GM10266 (cell line): Measurements from ENCODE around the gene ABHD12.

Source experiments
- DNase-seq: peaks from one replicate; pipeline ENCODE4 v3.0.0; 2012; ENCODE audit errors: extremely low spot score
- TF ChIP-seq, protein P1 (sequence below): IDR thresholded peaks from 2 replicates; pipeline ENCODE4 v1.5.1; 2012; ENCODE audit warnings: mild to moderate bottlenecking, low read depth; ENCODE audit not compliant: control insufficient read depth, insufficient read depth; ENCODE audit errors: missing control alignments

Gene ABHD12

DNA sequence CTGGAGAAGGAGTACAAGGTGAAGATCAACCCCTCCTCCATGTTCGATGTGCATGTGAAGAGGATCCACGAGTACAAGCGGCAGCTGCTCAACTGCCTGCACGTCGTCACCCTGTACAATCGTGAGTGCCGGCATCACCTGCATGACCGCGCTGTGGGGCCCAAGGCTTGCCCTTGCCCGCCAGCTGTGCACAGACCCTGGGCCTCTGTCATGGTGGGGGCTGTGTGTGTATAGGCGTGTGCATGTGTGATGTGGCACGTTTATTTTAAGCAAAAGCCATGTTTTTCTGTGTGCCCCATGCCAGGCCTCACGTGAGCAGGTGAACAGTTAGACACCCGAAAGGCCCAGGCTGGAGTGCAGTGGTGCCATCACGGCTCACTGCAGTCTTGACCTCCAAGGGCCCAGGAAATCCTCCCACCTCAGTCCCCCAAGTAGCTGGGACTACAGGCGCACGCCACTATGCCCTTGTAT lies 106.5 kb downstream of the ABHD12 start:
- TF ChIP-seq, protein P1, sequence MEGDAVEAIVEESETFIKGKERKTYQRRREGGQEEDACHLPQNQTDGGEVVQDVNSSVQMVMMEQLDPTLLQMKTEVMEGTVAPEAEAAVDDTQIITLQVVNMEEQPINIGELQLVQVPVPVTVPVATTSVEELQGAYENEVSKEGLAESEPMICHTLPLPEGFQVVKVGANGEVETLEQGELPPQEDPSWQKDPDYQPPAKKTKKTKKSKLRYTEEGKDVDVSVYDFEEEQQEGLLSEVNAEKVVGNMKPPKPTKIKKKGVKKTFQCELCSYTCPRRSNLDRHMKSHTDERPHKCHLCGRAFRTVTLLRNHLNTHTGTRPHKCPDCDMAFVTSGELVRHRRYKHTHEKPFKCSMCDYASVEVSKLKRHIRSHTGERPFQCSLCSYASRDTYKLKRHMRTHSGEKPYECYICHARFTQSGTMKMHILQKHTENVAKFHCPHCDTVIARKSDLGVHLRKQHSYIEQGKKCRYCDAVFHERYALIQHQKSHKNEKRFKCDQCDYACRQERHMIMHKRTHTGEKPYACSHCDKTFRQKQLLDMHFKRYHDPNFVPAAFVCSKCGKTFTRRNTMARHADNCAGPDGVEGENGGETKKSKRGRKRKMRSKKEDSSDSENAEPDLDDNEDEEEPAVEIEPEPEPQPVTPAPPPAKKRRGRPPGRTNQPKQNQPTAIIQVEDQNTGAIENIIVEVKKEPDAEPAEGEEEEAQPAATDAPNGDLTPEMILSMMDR = no peak
- no peak for DNase-seq

DNA sequence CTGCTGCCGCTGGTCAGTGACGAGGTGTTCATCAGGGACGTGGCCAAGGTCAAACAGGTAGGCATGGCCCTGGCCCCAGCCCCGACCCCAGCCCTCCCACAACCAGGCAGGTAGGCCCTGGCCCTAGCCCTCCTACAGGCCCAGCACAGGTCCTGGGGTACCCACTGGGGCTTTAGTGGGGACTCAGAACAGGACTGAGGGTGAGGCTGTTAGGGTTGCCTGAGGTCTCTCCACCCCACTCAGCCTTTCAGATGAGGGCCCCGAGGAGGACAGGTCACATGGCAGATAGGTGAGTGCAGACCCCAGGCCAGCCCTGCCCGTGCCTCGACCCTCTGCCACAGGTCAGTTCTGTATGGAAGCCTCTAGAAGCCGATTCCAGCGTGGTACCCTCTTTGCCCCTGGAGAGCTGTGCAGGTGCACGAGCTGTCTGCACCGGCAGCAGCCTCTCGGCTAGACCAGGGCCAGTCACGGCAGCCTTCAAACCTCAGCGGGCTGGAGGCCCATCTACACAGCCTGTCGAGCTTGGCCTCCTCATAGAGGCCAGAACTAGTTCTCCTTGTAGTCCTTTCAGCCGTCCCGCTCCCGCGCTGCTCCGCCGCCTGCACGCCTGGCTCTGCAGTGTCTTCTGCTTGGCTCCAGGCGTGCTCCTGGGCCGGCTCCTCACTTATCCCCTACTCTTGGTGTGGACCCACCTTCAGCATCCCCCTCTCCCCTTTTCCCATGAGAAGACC lies 107.2 kb downstream of the ABHD12 start:
- no peak for DNase-seq
- TF ChIP-seq, protein P1 = no peak

DNA sequence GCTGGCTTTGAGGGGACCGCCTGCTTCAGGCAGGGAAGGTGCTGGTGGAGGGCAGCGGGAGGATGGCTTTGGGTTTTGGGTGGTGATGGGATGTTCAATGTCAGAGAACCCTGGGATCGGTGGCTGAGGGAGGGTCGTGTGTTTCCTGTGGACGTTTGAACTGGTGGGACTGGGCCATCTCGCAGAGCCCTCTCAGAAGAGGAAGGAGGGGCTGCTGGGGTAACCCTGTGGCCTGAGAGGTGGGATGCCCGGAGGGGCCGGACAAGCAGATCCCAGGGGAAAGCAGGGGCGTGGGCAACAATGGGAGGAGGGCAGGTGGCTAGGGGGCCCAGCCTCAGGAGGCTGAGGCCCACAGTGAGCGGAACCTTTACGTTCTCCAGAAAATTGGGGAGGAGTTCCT lies 107.8 kb downstream of the ABHD12 start:
- DNase-seq = no peak
- TF ChIP-seq, protein P1 = no peak

DNA sequence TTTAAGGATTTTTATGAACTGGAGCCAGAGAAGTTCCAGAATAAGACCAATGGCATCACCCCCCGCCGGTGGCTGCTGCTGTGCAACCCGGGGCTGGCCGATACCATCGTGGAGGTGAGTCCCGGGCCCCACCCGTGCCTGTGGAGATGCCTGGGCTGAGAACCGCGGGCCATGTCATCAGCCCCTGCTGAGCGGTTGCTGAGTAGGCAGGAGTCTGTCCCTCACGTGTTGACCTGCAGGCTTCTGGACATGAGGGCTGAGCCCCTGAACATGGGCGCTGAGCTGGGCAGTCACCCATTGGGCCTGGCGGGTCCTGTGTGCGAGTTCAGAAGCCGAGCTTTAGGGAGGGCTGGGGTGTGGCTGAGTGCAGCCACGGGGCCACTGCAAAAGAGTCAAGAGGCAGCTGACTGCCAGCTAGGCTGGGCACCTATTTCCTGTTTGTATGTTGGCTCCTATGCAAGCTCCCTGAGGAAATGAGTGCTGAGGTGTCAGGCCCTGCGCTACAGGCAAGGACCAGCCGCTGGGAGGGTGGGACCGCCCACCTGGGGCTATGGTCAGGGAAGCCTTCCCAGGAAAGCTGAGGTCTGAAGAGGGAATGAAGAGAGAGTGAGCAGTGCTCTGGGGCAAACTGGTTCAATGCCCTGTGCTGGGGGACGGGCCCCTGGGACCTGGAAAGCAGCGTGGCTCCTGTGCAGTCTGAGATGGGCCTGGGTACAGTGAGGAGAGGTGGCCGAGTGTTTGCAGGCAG lies 108.4 kb downstream of the ABHD12 start:
- TF ChIP-seq, protein P1 = no peak

DNA sequence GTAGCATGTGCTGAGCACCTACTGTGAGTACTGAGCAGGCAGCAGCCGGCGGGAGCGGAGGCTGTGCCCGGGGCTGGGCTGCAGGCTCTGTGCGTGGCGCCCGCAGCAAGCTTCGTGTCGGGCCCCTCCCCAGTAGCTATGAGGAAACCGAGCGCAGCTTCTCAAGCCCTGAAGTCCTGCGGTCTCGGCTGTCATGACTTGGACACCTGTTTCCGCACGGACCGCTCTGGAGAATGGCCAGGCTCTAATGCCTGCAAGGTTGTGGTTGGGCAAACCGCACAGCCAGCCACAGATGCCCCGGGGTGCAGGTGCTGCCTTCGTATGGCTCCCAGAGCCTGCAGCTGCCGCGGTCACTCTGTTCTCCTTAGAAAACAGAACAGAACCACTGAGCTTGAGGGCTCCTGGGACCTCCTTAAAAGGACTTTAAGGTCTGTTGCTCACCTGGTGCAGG lies 109.1 kb downstream of the ABHD12 start:
- DNase-seq = peak; percentile 41
- TF ChIP-seq, protein P1 = no peak

More for the DNA sequence above, 108.4 kb downstream of the ABHD12 start:
- no peak for DNase-seq

DNA sequence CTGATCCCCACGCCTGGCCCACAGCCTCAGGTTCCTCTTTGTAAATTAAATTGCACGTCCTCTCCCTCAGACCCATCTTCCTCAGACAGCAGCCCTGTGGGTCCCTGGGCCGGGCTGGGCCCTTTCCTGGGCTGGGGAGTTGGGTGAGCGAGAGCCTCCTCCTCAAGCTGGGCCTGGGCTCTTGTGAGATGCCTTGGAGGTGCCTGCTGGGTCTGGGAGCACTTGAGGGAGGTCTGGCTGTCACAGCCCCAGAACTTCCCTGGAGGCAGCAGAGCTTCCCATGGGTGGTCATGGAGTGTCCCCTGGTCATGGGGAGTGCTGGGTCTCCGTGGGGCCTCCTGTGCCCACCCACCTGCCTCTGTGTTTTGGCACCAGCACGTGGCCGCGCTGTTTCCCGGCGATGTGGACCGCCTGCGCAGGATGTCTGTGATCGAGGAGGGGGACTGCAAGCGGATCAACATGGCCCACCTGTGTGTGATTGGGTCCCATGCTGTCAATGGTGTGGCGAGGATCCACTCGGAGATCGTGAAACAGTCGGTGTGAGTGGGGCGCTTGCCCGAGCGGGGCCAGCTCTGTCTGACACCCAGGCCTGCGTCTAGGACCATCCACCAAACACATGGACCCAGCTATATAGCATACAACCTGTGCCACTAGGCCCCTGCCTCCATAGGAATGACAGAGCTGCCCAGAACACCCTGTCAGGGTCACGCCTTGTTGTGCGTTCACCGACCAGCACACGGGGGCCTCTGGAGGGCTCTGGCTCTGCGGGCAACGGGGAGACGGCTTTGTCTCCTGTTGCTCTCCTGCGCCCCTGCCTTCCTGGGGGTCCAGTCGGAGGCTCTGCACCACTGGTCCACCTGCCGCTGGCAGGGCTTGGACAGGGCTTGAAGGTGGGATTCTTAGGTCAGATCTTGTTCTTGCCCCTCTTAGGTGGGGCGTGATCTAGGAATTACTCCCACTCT lies 109.8 kb downstream of the ABHD12 start:
- TF ChIP-seq, protein P1 = no peak
- DNase-seq = no peak
